DND-41 (cell line): ENCODE results near the gene CRACR2B.

Experiments
- CTCF ChIP-seq: IDR thresholded peaks from 2 replicates; pipeline ENCODE4 v1.5.1; 2012; ENCODE audit warnings: borderline replicate concordance, low read length, moderate library complexity, mild to moderate bottlenecking; ENCODE audit not compliant: poor library complexity, severe bottlenecking; ENCODE audit errors: extremely low read depth
- EZH2 ChIP-seq: IDR thresholded peaks from 3 replicates; pipeline ENCODE4 v1.6.1; 2012; ENCODE audit warnings: borderline replicate concordance, low read depth, mild to moderate bottlenecking, moderate library complexity, low read length, inconsistent platforms; ENCODE audit not compliant: severe bottlenecking

- TF ChIP-seq CTCF (no peak), EZH2 (peak; percentile 93)
These were observed 398 bp upstream of the CRACR2B start for GRCh38 chr11:827146-827896.
